Effector CD4-positive, alpha-beta T cell (primary cell): ENCODE results near the gene SMIM10L1.

Source experiments
- DNase-seq: peaks from one replicate; pipeline ENCODE4 v3.0.0-alpha.2; 2020
- total RNA-seq: gene quantifications from one replicate; lab custom pipeline; 2026; lab: John Stamatoyannopoulos, UW

Gene SMIM10L1
- total RNA-seq, result 24.8 reads per million, percentile 52 among the genes with 10 or more reads in this experiment

DNA sequence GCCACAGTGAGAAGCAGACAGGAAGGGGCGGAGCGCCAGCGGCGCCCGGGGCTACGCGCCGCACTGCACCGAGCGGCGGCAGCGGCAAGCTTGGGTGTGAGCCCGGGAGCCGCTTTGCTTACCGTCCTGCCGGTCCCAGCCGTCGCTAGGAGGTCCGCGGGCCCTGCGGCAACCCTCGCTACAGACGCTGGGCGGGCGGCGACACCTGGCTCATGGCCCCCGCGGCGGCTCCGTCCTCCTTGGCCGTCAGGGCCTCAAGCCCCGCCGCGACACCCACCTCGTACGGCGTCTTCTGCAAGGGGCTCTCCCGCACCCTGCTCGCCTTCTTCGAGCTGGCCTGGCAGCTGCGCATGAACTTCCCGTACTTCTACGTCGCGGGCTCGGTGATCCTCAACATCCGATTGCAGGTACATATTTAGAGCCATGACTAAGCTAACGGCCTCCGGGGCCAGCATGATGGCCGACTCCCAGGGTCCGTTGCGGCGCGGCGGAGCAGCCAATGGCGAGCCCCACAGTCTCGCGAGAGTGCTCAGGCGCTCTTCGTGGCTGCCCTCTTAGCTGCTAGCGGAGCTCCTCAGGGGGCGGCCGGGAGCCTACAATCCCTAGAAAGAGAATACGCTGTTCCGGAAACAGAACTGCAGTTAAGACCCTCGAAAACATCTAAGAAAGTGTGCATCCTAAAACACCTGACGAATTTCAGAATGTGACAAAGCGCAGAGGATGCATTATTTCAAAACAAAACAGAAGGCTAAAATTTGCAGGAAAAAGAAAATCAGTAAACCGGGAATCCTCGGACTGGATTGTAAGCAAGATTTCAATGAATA, at the start of gene SMIM10L1:
Gene SMIM10L1 (plus strand): TSS at position 50 of the 824 bp plus-strand sequence. CDS start 163 bp downstream, at position 213.
- DNase-seq, result peak; percentile 83

- no peak for DNase-seq
These were observed 40.6 kb upstream of the SMIM10L1 start for GRCh38 chr12:11130382-11130781.

GRCh38 chr12:11130999-11131398, 40.0 kb upstream of the SMIM10L1 start:
- DNase-seq, result no peak

DNA sequence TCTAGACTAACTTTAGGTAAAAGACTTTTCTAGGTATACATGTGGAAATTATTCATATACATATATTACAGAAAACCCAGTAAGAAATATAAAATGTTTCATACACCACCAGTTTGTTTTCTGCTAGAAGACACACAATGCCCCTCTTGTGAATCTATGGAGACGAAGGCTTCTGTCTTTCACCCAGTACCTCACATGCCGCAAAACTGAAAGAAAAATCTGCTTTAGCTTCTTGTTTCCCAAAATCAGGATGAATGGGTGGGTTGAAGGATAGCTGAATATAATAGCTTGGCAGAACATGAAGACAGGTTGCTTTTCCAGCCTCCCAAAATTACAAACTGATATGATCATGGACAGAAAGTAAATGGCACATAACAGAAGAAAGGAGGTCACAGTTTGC, 37.8 kb upstream of the SMIM10L1 start:
- no peak for DNase-seq

DNA sequence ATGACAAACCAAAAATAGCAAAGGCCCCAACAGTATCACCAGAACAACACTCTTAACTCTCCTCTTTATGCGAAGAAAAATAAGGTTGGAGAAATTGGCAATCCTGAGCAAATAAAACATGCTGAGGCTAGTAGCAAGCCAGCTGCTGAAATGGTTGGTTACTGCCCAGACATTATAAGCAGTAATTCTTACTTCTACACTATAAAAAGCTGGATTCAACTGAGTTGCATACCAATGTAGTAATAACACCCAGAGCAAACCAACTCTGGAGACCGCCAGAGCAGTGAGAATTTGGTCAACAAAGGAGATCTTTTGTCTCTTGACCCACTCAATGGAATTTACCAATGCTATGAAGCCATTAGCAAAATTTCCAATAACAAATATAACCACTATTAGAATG, 37.2 kb upstream of the SMIM10L1 start:
- no peak for DNase-seq

- DNase-seq, result no peak
These were observed 36.7 kb upstream of the SMIM10L1 start, which contains the start of gene TAS2R30 for GRCh38 chr12:11134305-11134704. TAS2R30 (minus strand) TSS chr12:11134644; CDS start chr12:11134244, 400 bp downstream.

GRCh38 chr12:11136075-11136474, 34.9 kb upstream of the SMIM10L1 start:
- DNase-seq, result no peak

GRCh38 chr12:11143352-11143751, 27.6 kb upstream of the SMIM10L1 start:
- no peak for DNase-seq

DNA sequence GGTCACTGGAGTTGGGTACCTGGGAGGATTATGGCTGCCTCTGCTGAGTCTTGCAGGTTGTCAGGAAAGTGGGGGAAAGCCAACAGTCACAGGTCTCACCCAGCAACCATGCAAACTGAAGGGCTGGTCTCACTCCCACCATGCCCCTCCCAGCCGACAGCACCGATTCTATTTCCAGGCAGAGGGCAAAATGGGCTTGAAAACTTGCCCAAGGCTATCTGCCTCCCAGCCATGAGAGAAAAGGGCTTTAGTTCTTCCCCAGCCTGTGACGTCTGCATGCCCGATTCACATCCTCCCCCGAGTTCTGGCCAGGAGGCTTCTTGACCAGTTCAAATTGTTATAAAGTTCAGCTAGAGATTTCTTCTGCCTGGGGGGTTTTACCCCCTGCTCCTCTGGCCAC, 26.7 kb upstream of the SMIM10L1 start:
- DNase-seq, result no peak

- no peak for DNase-seq
These were observed 23.6 kb upstream of the SMIM10L1 start for GRCh38 chr12:11147420-11147819.

DNA sequence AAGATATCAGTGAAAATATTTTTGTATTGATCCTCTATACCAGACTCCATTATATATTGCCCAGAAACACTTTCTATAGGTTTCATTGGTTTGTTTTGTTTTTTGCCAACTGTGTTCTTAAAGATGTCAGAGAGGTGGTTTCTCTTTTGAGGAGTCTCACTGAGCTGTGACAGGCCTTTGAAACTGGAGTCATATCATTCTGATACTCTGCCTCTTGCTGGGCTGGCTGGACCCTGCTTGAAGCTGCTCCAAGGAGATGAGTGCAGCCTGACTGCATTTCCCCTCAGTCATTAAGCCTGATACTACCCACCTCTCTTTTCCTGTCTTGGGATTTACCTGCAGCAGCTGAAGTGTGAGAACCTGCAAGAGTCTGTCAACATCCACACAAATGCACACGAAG, 20.2 kb upstream of the SMIM10L1 start:
- no peak for DNase-seq

- no peak for DNase-seq
These were observed 18.3 kb upstream of the SMIM10L1 start for GRCh38 chr12:11152725-11153124.

DNA sequence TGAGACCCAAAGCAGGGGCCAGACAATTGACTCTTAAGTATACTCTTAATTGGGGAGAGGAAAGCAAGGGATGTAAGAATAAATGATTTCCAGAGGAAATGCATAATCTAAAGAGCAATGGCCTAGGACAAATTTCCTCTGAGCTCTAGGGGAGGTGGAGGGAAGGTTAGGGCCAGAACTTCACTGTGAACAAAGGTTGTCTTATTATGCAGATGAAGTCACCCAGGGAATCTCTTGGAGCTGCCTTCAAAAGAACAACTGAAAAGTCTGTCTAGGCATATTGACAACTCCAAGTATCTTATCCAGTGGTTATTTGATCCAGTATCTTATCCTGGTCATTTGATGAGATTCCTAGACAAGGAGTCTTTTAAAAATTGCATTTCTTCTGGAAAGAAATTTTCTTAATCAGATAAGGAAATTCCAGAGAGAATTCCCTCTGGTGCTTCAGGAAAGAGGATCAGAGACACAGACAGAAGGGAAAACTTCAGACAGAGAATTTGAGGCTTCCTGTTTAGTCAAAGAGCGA, 16.5 kb upstream of the SMIM10L1 start:
- no peak for DNase-seq

DNA sequence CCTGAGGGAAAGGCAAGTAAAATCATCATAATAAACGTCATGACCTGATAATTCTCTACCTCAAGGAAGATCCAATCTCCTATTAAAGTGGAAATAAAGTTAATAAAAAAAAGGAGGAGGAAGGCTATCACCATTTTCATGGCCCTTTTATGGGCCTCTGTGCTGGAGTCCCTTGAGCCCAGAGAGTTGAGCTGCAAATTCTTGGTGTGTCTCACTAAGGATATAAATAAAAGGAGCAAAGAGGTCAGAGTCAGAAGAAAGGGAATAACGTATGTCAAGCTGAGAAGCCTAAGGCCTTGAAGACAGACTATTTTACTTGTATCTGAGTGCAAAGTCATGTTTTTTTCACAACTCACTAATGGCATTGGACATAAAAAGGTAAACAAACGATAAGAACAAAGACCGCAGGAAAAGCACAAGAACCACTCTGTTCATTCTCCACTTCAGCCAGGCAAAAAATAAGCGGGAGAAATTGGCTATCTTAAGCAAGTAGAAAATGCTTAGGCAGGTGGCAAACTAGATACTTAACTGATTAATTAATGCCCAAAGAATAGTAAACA, 12.0 kb upstream of the SMIM10L1 start:
- no peak for DNase-seq

DNA sequence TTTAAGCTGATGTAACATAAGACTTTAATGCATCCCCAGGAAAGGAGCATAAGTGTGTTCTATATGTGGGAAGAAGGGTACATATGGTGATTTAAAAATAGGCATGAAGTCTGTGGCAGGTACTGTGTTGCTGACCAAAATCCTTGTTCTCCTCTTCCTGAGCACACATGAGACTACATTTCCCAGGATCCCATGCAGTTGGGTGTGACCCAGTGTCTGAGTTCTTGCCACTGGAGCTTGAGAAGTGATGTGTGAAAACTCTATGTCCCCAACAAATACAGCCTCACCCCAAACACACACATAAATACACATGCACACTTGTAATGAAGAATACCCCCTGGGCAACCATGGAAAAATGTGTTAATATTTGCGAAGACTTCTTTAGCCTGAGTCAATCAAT, 8.5 kb upstream of the SMIM10L1 start:
- DNase-seq, result no peak

DNA sequence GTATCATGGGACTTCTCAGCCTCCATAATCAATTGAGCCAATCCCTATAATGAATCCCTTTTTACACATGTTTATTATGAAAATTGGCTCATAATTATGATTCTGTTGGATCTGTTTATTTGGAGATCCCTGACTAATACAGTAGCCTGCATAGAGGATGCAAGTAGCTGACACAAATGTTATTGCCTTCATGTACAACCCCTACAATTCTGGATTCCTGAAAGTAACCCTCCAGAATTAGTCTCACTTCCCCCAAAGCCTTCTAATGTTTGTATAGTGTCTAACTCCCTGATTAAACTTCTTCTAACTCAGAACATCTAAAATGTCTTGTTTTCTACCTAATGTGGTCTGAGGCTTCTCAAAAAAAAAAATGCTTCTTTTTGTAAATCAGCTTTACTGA, 6.6 kb upstream of the SMIM10L1 start:
- DNase-seq, result no peak

GRCh38 chr12:11166300-11166699, 4.7 kb upstream of the SMIM10L1 start:
- DNase-seq, result no peak

GRCh38 chr12:11170810-11171144, 217 bp upstream of the SMIM10L1 start:
- no peak for DNase-seq

- DNase-seq, result no peak
These were observed 1.1 kb downstream of the SMIM10L1 start for GRCh38 chr12:11171969-11172675.

- DNase-seq, result no peak
These were observed 3.0 kb downstream of the SMIM10L1 start for GRCh38 chr12:11174022-11174421.

- DNase-seq, result no peak
These were observed 7.3 kb downstream of the SMIM10L1 start for GRCh38 chr12:11178250-11178649.

DNA sequence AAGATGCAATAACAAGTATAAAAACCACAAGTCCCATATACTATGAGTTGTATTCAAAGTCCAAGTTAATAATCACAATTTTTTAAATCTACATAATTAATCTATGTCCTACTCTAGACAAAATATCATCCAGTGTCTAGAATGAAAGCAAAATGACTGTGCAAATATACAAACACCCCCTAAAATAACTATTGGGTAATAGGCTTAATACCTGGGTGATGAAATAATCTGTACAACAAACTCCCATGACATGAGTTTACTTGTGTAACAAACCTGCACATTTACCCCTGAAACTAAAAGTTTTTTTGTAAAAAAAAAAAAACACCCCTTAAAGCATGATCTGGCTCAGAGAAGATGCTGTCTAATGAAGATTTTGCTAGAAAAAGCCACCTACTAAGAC, 11.5 kb downstream of the SMIM10L1 start:
- DNase-seq, result no peak

DNA sequence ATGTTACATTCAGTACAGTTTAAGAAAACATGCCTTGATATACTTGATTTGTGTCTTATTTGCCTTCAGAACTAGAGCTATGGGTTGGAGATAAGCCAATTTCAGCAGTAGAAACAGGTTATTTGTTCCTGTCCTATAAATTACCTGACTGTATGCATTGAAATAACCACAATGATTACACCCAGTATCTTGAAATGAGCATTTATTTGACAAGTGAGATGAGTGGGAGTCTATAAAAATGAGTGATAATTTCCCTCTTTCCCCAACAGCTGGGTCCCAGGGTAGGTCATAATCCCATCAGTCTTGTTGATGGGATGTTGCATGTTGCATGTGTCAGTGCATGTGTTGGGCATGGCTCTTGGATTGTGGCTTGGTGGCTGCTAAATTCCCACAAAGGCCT, 12.0 kb downstream of the SMIM10L1 start:
- no peak for DNase-seq

DNA sequence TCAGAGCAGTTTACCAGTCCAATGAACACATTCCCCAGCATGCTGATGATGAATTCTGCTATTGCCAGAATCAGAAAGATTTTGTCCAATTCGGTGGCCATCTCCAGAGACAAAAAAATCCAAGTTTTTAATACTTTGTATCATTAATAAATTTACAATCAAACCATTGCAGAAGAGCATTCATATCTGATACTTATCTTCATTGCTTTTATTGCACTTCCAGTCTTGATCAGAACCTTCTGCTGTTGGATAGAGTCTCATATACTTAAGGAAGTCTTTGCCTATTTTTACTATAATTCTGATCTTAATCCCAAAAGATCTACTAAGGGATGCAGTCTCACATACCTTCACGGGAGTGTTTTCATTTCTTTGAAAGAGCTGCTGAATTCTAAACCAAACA, 15.8 kb downstream of the SMIM10L1 start, which contains the start of gene TAS2R42:
Gene TAS2R42 (minus strand): TSS at position 101 of the 400 bp plus-strand sequence. CDS start 0 bp downstream, at position 101.
- DNase-seq, result no peak
